Activated CD4-positive, alpha-beta T cell treated with anti-CD3 and anti-CD28 coated beads, Interleukin-2, amount 50 U/mL, for 16 hours (primary cell): ENCODE results near the gene NKX6-1.

ENCODE experiments used
- DNase-seq: peaks from one replicate; pipeline ENCODE4 v3.0.0-alpha.2; 2020

Gene NKX6-1

DNA sequence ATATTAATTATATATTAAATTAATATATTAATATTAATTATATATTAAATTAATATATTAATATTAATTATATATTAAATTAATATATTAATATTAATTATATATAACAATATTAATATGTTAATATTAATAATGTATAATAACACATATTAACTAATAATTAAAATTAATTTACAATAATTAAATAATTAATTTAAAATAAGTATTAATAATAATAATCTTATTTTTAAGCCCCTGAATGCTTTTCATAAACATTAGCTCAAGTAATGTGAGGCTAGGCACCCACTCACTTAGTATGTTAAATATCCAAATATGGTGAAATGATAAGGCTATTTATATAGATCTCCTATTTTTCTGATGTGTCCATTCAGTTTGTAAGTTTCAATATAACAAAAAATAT is 26.9 kb downstream of the NKX6-1 start:
- no peak for DNase-seq

GRCh38 chr4:84470204-84470785 is 28.8 kb downstream of the NKX6-1 start:
- DNase-seq = no peak

- DNase-seq = no peak
These were observed 31.5 kb downstream of the NKX6-1 start for GRCh38 chr4:84467601-84468000.

- DNase-seq = no peak
These were observed 39.3 kb downstream of the NKX6-1 start for GRCh38 chr4:84459783-84460182.

DNA sequence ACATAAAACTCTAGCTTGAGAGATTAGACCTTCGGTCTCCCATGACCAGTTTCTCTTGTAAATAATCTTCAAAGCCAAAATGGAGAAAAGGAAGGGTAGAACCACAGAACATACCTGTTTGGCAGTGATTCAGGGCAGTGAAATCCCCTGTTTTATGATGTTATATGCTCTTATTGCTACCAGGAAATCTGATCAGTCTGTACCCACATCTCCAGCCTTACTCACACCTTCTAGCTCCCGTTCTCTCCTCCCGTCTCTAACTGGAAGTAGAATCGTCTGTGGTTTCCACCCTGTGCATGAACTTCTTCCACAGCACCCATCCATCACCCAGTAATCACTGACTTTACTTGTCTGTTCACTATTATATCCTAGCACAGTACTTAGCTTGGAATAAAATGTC is 42.9 kb downstream of the NKX6-1 start:
- DNase-seq = no peak

DNA sequence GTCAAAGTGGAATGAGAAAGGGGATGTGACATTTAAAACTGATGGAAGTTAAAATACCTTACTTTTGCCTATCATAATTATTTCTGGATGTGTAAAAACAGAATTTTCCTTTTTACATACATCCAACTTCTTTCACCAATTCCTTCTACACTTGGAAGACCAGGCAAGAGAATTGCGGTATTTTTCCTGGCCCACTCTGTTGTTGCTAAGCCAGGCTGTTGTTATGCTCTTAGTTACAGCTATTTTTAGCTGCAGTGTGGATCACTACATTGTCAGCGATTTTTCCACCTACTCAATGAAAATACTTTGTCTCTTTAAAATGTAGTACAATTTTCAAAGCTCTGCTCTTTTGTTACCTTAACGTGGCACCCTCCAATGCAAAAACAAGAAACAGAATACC is 43.4 kb downstream of the NKX6-1 start:
- no peak for DNase-seq

DNA sequence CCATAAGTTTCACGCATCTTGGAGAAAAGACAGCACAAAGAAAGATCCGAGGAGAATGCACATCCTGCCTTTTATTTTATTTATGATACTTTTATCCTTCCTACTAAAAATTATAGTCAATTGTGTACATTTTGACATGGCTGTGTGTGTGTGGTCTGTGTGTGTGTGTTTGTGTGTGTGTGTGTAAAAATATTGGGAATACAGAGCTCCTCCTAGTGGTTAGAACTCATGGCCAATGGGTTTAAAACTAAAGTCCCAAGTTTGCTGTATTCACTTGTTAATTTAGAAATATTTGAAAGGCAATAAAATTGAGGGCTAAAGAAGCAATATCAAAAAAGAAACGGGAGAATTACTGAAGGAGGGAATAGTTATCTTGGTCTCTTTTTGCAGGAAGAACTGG is 47.5 kb downstream of the NKX6-1 start:
- DNase-seq = no peak

- DNase-seq = no peak
These were observed 55.6 kb downstream of the NKX6-1 start for GRCh38 chr4:84443523-84443922.

DNA sequence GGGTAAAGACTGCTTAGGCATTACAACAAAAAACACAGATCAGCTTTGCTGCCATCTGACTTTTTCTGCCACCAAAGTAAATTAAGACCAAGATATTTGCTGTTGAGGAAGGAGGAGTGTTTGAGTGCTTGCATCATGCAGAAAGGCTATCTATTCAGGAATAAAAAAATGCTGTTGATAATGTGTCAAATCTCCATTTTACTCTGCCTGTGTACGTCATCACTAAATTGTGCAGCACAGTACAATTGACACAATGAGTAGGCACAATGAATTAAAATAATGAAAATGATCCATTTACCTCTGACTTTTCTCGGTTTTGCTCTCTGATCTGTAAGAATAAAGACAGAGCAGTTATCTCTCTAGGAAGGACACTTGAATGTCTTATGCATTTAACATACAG is 56.3 kb downstream of the NKX6-1 start:
- DNase-seq = no peak
